A549 (cell line): ENCODE data around the gene PPP1R12B. TPM values are rescaled to one million over a fixed set of nuclear protein-coding genes. Genes with fewer than 3 reads are reported as not detected.
"Not testable (repeated sequence)": the region's sequence is repeated elsewhere in the genome, so short reads cannot be mapped to it uniquely, and the experiment has no call there.

Experiments used
- ATAC-seq, 2 experiments: fragments of 200-7000 bp in 1 of 2; fragments of >200 bp in 1 of 2; cut with Nextera tagmentation in 1 of 2; cut with Tn5 transposase in 1 of 2; 3 replicates each; pipeline versions ENCODE4 v1.8.0 to v1.9.1; 2018 to 2020; ENCODE audit warnings: mild to moderate bottlenecking in 1 of 2, moderate library complexity in 1 of 2
- CTCF ChIA-PET: fragments of 300-600 bp; sonication (Branson Sonifier 250); formaldehyde crosslinking; extraction: SDS; loops from one replicate; lab custom pipeline; 2021; ENCODE audit warnings: antibody characterized with exemption, inconsistent platforms; lab: Yijun Ruan, JAX
- POLR2A ChIA-PET: fragments of 350-600 bp; formaldehyde crosslinking; extraction: SDS; loops from one replicate; lab custom pipeline; 2021; ENCODE audit warnings: antibody characterized with exemption, inconsistent platforms; lab: Yijun Ruan, JAX
- DNase-seq, 2 experiments: peaks; one replicate each; pipeline versions ENCODE4 v3.0.0 to v3.0.0-alpha.2; 2011 to 2016; ENCODE audit warnings: low read depth in 1 of 2, low spot score in 1 of 2
- FAIRE-seq: peaks from 2 replicates; lab custom pipeline; 2011; peaks lifted over from hg19 to GRCh38; lab: Jason Lieb, UNC
- H3K27ac ChIP-seq, 2 experiments: fragments of >200 bp; sonication (Bioruptor Twin); formaldehyde crosslinking; 3 replicates each; pipeline ENCODE4 v1.5.1; 2016 to 2017
- H3K4me1 ChIP-seq: fragments of >200 bp; sonication (Bioruptor Twin); formaldehyde crosslinking; 3 replicates; pipeline ENCODE4 v1.6.1; 2016
- H3K4me2 ChIP-seq: fragments of >200 bp; sonication (Bioruptor Twin); formaldehyde crosslinking; 3 replicates; pipeline ENCODE4 v1.6.1; 2016
- H3K4me3 ChIP-seq: fragments of >200 bp; sonication (Bioruptor Twin); formaldehyde crosslinking; 3 replicates; pipeline ENCODE4 v1.5.1; 2016
- H3K9me3 ChIP-seq: fragments of >200 bp; sonication (Bioruptor Twin); formaldehyde crosslinking; 3 replicates; pipeline ENCODE4 v1.6.1; 2016
- BCL3 ChIP-seq: fragments of >200 bp; sonication (Bioruptor Twin); formaldehyde crosslinking; IDR thresholded peaks from 3 replicates; pipeline ENCODE4 v1.6.1; 2016
- BHLHE40 ChIP-seq: IDR thresholded peaks from 2 replicates; pipeline ENCODE4 v1.6.1; 2012; ENCODE audit warnings: low read depth, low read length, inconsistent platforms
- ELK1 ChIP-seq: fragments of 150-350 bp; IDR thresholded peaks from 2 replicates; pipeline ENCODE4 v1.6.1; 2014; ENCODE audit warnings: low read depth, mild to moderate bottlenecking, low read length
- EP300 ChIP-seq, 2 experiments: fragments of >200 bp; sonication (Bioruptor Twin); formaldehyde crosslinking; IDR thresholded peaks; 2 replicates in 1 of 2; 3 replicates in 1 of 2; pipeline ENCODE4 v1.6.1; 2016 to 2017
- FOSL2 ChIP-seq, 2 experiments: fragments of 450-650 bp in 1 of 2; fragments of >200 bp in 1 of 2; sonication (Bioruptor Twin) in 1 of 2; formaldehyde crosslinking; IDR thresholded peaks; 2 replicates each; pipeline versions ENCODE4 v1.5.0 to v1.6.1; 2016 to 2020; ENCODE audit warnings: mild to moderate bottlenecking in 1 of 2, moderate library complexity in 1 of 2
- HEYL ChIP-seq: fragments of 250-450 bp; sonication (Bioruptor Pico); IDR thresholded peaks from 2 replicates; pipeline ENCODE4 v1.8.0; 2021; ENCODE audit warnings: mild to moderate bottlenecking, moderate library complexity
- KDM5A ChIP-seq: fragments of 200-600 bp; sonication (generic); IDR thresholded peaks from 2 replicates; pipeline ENCODE4 v1.6.1; 2016; ENCODE audit warnings: antibody characterized with exemption, mild to moderate bottlenecking
- MAFK ChIP-seq: fragments of 450-650 bp; IDR thresholded peaks from 2 replicates; pipeline ENCODE4 v1.6.1; 2014; ENCODE audit not compliant: partially characterized antibody
- PBX3 ChIP-seq: IDR thresholded peaks from 2 replicates; pipeline ENCODE4 v1.6.1; 2012
- POLR2AphosphoS2 ChIP-seq: conservative IDR thresholded peaks from 2 replicates; pipeline ENCODE4 v1.6.1; 2012; ENCODE audit warnings: low read length, improper control_type of control experiment, inconsistent platforms
- RAD21 ChIP-seq, 2 experiments: fragments of >200 bp in 1 of 2; sonication (Bioruptor Twin) in 1 of 2; formaldehyde crosslinking in 1 of 2; IDR thresholded peaks in 1 of 2; conservative IDR thresholded peaks in 1 of 2; 2 replicates in 1 of 2; 3 replicates in 1 of 2; pipeline ENCODE4 v1.6.1; 2012 to 2018; ENCODE audit warnings: inconsistent platforms in 1 of 2
- RARB ChIP-seq: fragments of 250-450 bp; sonication (Bioruptor Pico); IDR thresholded peaks from 2 replicates; pipeline ENCODE4 v1.8.0; 2021; ENCODE audit warnings: mild to moderate bottlenecking, moderate library complexity
- REST ChIP-seq: fragments of 200-600 bp; sonication (generic); IDR thresholded peaks from 2 replicates; pipeline ENCODE4 v1.6.1; 2016; ENCODE audit warnings: antibody characterized with exemption, mild to moderate bottlenecking, moderate library complexity
- SREBF2 ChIP-seq: fragments of 450-650 bp; IDR thresholded peaks from 2 replicates; pipeline ENCODE4 v1.6.1; 2014; ENCODE audit warnings: mild to moderate bottlenecking, moderate library complexity
- ZSCAN20 ChIP-seq: fragments of 250-450 bp; sonication (Bioruptor Pico); IDR thresholded peaks from 2 replicates; pipeline ENCODE4 v1.8.0; 2022; ENCODE audit warnings: mild to moderate bottlenecking, moderate library complexity
- WGBS: methylation state at CpG from one replicate; pipeline ENCODE4 v1.1.6; 2017; ENCODE audit errors: missing lambda C conversion rate; 5-methylcytosine and 5-hydroxymethylcytosine counted together
- polyA plus RNA-seq, 4 experiments: library from polyadenylated mRNA; depleted of rRNA in 3 of 4; stranded (reverse); fragments of >200 nt; fragmentation: RNase III in 1 of 4; extraction: RNeasy Plus Mini Kit Qiagen cat#74134 plus additional on column Dnase treatment in 1 of 4; gene quantifications; 2 replicates in 3 of 4; 3 replicates in 1 of 4; pipeline ENCODE4 v1.2.3, GENCODE V29; 2011 to 2017
- TF ChIP-seq, protein P1 (sequence below): fragments of >200 bp; sonication (Bioruptor Twin); formaldehyde crosslinking; IDR thresholded peaks from 3 replicates; pipeline ENCODE4 v1.5.1; 2016
- TF ChIP-seq, protein P2 (sequence below): IDR thresholded peaks from 2 replicates; pipeline ENCODE4 v1.6.1; 2012; ENCODE audit warnings: low read depth, borderline replicate concordance

PPP1R12B gene
- polyA plus RNA-seq, 2 of the 4 experiments (the other 2 are of a cell fraction), result 3.3 to 12.1 TPM

GRCh38 chr1:202424260-202424659, 75.8 kb downstream of the PPP1R12B start:
- H3K27ac ChIP-seq, FAIRE-seq, DNase-seq, POLR2A ChIA-PET, H3K4me3 ChIP-seq, ATAC-seq, H3K4me2 ChIP-seq, CTCF ChIA-PET, H3K9me3 ChIP-seq: not testable (repeated sequence)
- WGBS, result 84% methylated on average over 5 of the region's 5 CpGs
- peaks cover 25% of the 10 kb centered on the region for H3K4me1 ChIP-seq

GRCh38 chr1:202430111-202430510, 81.6 kb downstream of the PPP1R12B start:
- ATAC-seq, POLR2A ChIA-PET, DNase-seq, H3K27ac ChIP-seq, H3K4me2 ChIP-seq, H3K4me3 ChIP-seq, CTCF ChIA-PET, H3K4me1 ChIP-seq, H3K9me3 ChIP-seq, FAIRE-seq: not testable (repeated sequence)
- 84% methylated on average over 1 of the region's 1 CpG for WGBS

DNA sequence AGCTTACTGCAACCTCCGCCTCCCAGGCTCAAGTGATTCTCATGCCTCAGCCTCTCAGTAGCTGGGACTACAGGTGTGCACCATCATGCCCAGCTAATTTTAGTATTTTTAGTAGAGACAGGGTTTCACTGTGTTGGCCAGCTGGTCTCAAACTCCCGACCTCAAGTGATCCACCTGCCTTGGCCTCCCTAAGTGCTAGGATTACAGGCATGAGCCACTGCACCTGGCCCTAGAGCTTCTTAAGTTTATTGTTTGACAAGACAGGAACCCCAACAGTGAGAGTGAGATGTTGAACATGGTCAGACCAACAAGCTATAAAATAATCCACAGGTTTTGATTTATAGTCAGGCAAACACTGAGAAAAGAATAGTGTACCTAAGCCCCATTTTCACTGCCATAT, 83.8 kb downstream of the PPP1R12B start:
- H3K4me3 ChIP-seq, DNase-seq, H3K9me3 ChIP-seq, POLR2A ChIA-PET, ATAC-seq, H3K27ac ChIP-seq, FAIRE-seq, H3K4me2 ChIP-seq, H3K4me1 ChIP-seq: not testable (repeated sequence)
- CTCF ChIA-PET, result interaction anchor here (0.7 kb wide), 1 partner anchor 14 kb away, joined by 5 read pairs; no protein-coding TSS in a partner anchor
- 92% methylated on average over 2 of the region's 2 CpGs for WGBS

GRCh38 chr1:202433155-202434043, 84.9 kb downstream of the PPP1R12B start:
- Histone ChIP-seq H3K9me3 (no peaks in the 10 kb centered on the region), H3K4me3 (no peak overlapping the region), H3K4me2 (no peak overlapping the region), H3K27ac (no peak overlapping the region), H3K4me1 (peaks cover 4% of the 10 kb centered on the region; the same call in 1 of the 3 replicates)
- FAIRE-seq, result no peak
- ATAC-seq, result no peak
- no peak for DNase-seq
- ChIA-PET POLR2A (no interaction called here), CTCF (interaction anchor here (0.7 to 1.1 kb wide), 2 partner anchors 22 to 31 kb away, joined by 3 read pairs; no protein-coding TSS in a partner anchor)
- 76% methylated on average over 3 of the region's 3 CpGs for WGBS
- TF ChIP-seq ELK1, result no peak
- no peak for TF ChIP-seq BCL3
- TF ChIP-seq REST, result no peak
- no peak for TF ChIP-seq EP300 (IDR thresholded peaks at IDR 0.05)
- no peak for TF ChIP-seq FOSL2 (IDR thresholded peaks at IDR 0.05)
- no peak for TF ChIP-seq FOSL2 (CRISPR knock-in tag; IDR thresholded peaks at IDR 0.05)
- TF ChIP-seq PBX3, result no peak
- TF ChIP-seq HEYL, result no peak
- no peak for TF ChIP-seq ZSCAN20 (CRISPR knock-in tag)
- no peak for TF ChIP-seq SREBF2
- no peak for TF ChIP-seq MAFK
- TF ChIP-seq, protein P1, sequence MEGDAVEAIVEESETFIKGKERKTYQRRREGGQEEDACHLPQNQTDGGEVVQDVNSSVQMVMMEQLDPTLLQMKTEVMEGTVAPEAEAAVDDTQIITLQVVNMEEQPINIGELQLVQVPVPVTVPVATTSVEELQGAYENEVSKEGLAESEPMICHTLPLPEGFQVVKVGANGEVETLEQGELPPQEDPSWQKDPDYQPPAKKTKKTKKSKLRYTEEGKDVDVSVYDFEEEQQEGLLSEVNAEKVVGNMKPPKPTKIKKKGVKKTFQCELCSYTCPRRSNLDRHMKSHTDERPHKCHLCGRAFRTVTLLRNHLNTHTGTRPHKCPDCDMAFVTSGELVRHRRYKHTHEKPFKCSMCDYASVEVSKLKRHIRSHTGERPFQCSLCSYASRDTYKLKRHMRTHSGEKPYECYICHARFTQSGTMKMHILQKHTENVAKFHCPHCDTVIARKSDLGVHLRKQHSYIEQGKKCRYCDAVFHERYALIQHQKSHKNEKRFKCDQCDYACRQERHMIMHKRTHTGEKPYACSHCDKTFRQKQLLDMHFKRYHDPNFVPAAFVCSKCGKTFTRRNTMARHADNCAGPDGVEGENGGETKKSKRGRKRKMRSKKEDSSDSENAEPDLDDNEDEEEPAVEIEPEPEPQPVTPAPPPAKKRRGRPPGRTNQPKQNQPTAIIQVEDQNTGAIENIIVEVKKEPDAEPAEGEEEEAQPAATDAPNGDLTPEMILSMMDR, result no peak
- no peak for TF ChIP-seq RARB (CRISPR knock-in tag)
- TF ChIP-seq, protein P2, sequence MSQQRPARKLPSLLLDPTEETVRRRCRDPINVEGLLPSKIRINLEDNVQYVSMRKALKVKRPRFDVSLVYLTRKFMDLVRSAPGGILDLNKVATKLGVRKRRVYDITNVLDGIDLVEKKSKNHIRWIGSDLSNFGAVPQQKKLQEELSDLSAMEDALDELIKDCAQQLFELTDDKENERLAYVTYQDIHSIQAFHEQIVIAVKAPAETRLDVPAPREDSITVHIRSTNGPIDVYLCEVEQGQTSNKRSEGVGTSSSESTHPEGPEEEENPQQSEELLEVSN, result no peak
- TF ChIP-seq KDM5A, result no peak
- no peak for TF ChIP-seq BHLHE40
- no peak for TF ChIP-seq RAD21 (conservative IDR thresholded peaks at IDR 0.05 in 1 of 2, IDR thresholded peaks at IDR 0.05 in 1 of 2)
- TF ChIP-seq POLR2AphosphoS2, result no peak
